ENCODE measurements around the gene OMP. TPM values are rescaled to one million over a fixed set of nuclear protein-coding genes. Genes with fewer than 3 reads are reported as not detected.

The OMP gene
- total RNA-seq, 1 experiment from 2014 or later: not detected

DNA sequence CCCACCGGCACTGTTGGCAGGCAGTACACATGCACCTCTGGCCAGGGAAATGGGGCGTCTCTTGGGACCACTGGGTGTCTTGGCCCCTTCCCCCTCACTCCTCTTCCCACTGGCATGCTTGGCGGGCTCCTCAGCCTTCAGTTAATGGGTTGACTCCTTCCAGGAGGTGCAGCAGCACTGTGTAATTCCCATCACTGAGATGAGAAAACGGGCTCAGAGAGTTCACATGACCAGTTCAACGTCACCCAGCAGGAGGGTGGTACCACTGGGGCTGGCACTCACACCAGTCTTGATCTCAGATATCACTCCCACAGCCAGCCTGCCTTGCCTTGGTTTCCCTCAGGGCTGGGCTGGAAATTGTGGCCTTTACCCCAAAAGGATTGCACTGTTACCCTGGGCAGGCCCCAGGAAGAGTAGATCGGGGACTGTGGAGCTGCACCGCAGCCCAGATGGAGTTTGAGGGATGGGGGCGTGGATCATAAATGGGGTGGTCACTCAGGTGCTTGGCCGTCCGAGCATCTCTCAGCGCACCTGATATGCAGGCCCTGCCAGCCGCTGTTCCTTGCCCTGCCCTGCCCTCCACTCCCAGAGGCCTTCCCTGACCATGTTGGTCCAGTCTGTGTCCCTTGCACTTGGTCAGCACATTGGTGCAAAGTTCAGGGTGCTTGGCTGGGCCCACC lies 18.9 kb upstream of the OMP start:
- in situ Hi-C loops (cut with HindIII; ENCODE audit: low sequenced_read_pairs): no loop called here
- DNase-seq (ENCODE audit: low spot score): no peak

DNA sequence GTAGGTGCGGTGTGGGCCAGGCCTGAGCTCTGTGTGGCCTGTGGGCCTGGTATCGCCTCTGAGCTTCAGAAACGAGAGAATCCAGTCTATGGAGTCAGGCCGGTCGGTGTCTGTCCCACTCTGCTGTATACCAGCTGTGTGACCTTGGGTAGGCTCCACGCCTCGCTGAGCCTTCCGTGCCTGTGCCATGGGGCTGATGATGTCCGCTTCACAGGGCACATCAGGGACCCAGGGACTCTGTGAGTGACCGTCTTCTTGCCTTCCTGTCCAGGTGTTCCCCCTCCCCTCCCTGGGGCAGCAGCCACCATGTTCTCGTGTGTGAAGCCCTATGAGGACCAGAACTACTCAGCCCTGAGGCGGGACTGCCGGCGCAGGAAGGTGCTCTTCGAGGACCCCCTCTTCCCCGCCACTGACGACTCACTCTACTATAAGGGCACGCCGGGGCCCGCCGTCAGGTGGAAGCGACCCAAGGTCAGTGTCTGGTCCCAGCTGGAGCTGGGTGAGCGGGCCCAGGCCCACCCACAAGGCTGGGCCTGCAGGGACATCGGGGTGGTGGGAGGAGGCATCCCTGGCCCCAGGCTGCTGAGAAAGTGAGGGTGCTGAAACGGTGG lies 18.0 kb upstream of the OMP start:
- DNase-seq (ENCODE audit: low spot score): no peak
- in situ Hi-C loops (cut with HindIII; ENCODE audit: low sequenced_read_pairs): no loop called here

GRCh38 chr11:77085652-77086051 lies 17.0 kb upstream of the OMP start:
- in situ Hi-C loops (cut with HindIII; ENCODE audit: low sequenced_read_pairs): no loop called here

GRCh38 chr11:77086521-77087472 lies 15.8 kb upstream of the OMP start:
- in situ Hi-C loops (cut with HindIII; ENCODE audit: low sequenced_read_pairs): no loop called here

More at GRCh38 chr11:77085652-77086051, 17.0 kb upstream of the OMP start:
- DNase-seq (ENCODE audit: low spot score): no peak

GRCh38 chr11:77087723-77088225 lies 14.9 kb upstream of the OMP start:
- no peak for DNase-seq (ENCODE audit: low spot score)
- in situ Hi-C loops (cut with HindIII; ENCODE audit: low sequenced_read_pairs): no loop called here

More at GRCh38 chr11:77086521-77087472, 15.8 kb upstream of the OMP start:
- DNase-seq (ENCODE audit: low spot score): no peak

DNA sequence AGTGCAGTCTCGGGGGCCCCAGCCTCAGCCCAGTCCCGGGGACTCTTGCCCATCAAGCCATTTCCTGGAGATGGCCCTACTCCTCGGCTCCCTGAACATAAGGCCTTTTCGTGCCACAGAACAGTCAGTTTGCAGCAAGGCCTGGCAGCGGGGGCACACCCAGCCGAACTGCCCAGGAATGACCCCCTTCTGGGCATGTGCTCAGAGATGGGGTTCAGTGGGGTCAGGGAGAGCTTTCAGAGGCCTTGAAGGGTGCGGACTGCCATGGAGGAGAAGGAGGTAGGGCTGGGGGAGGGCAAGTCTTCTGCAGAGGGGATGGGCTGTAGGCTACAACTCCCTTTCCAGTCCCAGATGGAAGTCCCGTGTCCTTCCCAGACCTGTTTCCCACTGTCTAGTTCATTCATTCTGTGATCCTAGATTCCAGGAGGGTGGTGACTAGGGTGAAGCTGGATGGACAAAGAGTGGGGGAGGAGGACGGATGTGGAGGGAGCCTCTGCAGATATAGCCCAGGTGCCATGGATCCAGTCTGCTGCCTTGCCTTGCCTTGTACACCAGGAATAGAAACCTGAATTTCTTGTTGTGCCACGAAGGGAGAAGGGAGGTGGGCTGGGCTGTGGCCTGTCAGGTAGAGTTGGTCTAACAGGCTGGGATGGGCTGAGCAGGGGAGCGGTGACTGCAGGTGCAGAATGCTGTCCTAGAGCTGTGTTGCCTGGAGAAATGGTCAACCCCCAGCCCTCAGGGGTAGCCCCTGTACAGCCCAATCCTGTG lies 14.2 kb upstream of the OMP start:
- DNase-seq (ENCODE audit: low spot score): no peak
- in situ Hi-C loops (cut with HindIII; ENCODE audit: low sequenced_read_pairs): no loop called here

DNA sequence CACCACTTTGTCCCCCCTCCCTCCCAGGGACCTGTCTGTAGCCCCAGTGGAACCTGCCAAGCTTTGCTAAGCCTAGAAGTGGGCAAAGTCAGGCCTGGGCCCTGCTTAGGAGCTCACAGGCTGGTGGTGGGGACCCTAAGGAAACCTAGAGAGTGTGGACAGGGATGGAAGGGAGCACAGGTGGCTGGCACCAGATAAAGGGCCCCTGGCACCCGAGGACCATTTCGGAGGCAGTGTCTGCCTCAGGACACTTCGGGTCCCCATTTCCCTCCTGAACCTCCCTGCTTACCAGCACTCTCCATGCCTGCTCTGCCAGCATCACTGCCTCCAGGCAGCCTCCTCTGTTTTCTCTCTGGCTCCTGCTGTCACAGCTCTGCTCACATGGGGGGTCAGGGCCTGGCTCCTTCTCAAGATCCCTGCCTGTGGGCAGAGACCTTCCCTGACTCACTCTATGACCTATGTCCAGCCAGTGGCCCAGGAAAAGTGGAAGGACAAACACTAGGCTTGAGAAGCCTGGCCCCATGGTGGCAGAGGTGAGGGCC lies 13.6 kb upstream of the OMP start:
- no peak for DNase-seq (ENCODE audit: low spot score)
- in situ Hi-C loops (cut with HindIII; ENCODE audit: low sequenced_read_pairs): no loop called here

DNA sequence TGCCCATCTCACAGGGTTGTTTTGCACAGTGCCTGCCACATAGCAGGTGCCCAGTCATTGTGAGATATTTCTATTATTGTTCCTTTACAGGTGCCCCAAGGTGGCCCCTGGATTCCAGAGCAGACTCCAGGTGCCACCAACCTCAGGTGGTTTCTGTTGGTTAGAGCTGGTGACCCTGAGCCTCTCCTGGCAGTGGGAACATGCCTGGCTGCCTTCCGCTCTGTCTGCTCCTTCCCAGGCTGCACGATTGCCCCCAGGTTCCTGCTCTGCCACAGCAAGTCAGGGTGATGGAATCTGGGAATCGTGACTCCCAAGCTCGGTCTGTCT lies 12.6 kb upstream of the OMP start:
- in situ Hi-C loops (cut with HindIII; ENCODE audit: low sequenced_read_pairs): no loop called here
- DNase-seq (ENCODE audit: low spot score): no peak

GRCh38 chr11:77090373-77091111 lies 12.1 kb upstream of the OMP start:
- in situ Hi-C loops (cut with HindIII; ENCODE audit: low sequenced_read_pairs): no loop called here
- no peak for DNase-seq (ENCODE audit: low spot score)

DNA sequence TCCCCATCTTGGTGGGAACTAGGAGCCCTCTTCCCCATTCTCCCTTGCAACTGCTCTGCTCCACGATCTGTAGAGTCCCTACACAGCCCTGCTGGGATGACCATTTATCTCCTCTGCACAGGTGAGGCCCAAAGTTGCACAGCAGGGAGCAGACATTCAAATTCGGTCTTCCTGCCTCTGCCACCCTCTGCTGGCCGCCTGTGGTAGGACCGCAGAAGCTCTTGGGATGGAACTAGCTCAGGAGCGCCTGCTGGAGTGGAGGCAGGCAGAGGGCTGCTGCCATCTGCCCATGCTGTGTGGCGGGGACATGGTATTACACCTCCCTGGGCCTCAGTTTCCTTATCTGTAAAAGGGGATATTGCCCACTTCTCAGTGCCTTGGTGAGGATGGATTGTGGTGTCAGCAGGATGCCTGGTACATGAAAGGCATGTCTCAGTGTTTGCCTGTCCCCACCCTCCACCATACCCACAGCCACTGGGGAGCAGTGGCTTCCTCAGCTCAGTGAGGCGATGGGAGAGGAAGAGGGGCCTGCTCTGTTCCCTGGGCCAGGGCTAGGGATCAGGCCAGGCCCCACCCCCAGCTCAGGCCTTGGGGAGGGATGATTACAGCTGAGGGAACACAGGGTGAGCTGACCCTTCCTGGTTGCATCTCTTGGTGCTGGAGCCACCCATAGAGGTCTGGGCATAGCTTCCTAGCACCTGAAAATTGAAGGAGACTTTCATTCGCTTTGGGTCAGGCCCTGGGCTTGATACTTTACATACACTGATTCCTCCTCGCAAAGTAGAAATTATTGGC lies 11.3 kb upstream of the OMP start:
- DNase-seq (ENCODE audit: low spot score): peak; percentile 88
- in situ Hi-C loops (cut with HindIII; ENCODE audit: low sequenced_read_pairs): no loop called here

DNA sequence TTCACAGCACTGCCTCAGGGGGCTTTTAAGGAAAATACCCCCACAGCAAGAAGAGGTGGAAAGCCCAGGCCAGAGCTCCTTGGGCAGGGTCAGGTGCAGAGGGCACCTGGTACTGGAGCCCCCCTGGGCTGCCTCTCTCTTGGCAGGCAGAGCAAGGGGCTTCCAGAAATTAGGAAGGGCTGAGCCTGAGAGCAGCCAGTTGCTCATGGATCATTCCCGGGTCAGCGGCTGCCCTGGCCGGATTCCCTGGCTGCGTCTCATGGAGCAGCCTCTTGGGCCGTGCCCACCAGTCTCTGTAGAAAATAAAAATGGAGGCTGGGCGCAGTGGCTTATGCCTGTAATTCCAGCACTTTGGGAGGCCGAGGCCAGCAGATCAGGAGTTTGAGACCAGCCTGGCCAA lies 10.3 kb upstream of the OMP start:
- DNase-seq (ENCODE audit: low spot score): peak; percentile 42
- in situ Hi-C loops (cut with HindIII; ENCODE audit: low sequenced_read_pairs): no loop called here

DNA sequence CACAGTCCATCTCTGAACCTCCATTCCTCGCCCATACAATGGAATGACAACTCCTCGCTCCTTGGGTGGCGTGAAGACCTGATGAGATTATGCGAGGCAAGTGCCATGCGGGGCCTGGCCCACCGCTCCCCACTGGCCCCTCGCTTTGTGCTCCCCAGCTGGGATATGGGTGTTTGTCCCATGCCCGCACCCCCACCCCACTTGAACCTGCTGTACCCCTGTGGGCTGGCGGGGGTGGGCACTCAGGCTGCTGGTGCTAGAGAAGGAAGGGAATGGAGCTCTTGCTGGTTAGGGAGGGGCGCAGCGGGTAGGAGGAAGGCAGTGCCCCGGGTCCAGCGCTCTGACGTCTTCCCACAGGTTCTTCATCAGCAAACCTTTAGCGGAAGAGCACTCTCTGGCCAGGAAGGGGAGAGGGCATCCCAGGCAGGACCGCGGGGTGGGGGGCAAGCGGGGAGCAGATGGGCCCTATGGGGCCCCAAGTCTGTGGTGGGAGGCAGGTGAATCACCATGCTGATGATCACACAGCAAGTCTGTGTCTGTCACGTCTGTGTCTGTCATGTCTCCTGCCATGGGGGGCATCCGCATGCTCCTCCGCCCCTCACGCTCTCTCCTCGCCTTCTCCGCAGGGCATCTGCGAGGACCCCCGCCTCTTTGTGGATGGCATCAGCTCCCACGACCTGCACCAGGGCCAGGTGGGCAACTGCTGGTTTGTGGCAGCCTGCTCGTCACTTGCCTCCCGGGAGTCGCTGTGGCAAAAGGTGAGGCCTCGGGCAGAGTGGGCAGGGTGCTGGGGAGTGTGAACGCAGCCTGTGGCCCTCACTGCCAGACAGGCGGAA lies 9.4 kb upstream of the OMP start:
- DNase-seq (ENCODE audit: low spot score): no peak
- in situ Hi-C loops (cut with HindIII; ENCODE audit: low sequenced_read_pairs): no loop called here

DNA sequence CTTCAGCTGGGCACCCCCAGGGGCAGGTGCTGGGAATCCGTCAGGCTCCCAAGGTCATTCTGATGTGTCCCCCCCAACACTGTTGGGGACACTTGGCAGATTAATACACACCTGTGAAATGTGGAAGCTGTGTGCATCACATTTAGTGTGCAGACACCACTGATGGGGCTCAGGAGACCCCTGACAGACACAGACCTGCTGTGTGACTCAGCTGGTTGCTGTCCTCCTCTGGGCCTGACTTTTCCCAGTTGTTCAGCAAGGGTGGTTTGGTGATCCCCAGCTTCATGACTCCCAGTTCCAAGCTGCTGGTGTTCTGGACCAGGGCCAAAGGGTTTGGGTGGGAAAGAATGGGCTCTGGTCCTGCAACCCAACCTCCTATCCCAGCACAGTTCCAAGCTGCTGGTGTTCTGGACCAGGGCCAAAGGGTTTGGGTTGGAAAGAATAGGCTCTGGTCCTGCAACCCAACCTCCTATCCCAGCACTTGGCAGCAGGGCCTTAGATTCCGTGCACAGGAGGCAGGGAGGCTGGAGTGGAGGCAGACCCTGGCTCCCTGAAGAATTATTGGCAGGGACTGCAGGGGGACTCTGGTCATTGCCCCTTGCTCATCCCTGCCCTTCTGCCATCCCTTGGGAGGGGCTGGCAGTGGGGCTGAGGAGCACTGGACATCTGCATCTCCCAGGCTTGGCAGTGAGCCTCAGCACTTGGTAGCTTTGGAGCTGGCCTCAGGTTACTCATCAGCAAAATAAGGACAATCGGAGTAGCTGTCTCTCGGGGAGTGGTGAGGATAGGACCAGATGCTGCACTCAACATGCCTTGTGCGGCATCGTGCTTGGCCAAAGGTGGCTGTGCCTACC lies 8.4 kb upstream of the OMP start:
- DNase-seq (ENCODE audit: low spot score): peak; percentile 76
- in situ Hi-C loops (cut with HindIII; ENCODE audit: low sequenced_read_pairs): no loop called here

- in situ Hi-C loops (cut with HindIII; ENCODE audit: low sequenced_read_pairs): no loop called here
- no peak for DNase-seq (ENCODE audit: low spot score)
Measured at GRCh38 chr11:77094841-77095365, 7.7 kb upstream of the OMP start.

DNA sequence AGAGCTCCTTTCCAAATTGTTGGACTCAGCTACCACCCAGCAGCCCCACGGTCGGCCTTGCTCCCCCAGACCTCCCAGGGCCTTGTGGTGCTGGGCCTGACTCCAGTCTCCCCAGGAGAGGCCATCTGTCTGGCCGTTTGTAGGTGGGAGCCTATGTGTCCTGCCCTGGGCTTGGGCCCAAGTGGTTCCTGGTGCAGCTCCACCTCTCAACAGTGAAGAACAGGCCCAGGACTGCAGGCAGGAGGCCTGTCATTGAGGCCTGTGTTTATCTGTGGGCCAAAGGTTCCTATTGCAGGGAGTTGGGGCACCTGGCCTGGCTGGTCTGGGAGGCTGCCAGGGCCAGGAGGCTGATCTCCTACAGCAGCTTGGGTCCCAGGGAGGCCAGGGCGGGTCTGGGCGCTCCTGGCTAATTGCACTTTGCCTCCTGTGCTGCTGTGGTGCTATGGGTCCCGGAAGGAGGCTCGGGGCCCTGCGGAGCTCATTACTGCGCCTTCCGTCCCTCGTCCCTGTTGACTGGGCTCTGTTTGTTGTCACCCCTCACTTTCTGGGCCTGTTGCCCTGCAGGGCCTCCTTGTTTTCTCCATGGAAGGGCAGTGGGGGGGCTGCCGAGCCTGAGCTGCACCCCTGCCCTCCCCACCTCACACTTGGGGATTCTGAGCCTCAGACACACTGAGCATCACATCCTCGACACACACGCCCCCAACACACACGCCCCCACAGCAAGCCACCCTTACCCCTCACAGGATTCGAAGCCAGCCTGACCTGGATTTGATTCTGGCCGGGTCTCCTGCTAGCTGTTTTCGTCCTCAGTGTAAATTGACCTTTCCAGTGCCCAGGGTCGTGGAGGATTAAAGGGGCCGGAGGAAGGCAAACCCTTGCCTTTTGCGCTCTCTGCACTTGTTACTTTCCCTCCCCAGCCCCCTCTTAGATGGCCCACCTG lies 6.8 kb upstream of the OMP start:
- in situ Hi-C loops (cut with HindIII; ENCODE audit: low sequenced_read_pairs): no loop called here
- DNase-seq (ENCODE audit: low spot score): peak; percentile 59
